Ectodermal cell (in vitro differentiated cells): ENCODE measurements around the gene RPS6KL1.

Source experiments
- H3K27ac ChIP-seq: 2 replicates; pipeline ENCODE4 v1.7.0; 2013; ENCODE audit warnings: mild to moderate bottlenecking, low read depth, low read length; ENCODE audit not compliant: insufficient read depth, poor library complexity, severe bottlenecking
- H3K27me3 ChIP-seq: 2 replicates; pipeline ENCODE4 v1.7.0; 2013; ENCODE audit warnings: mild to moderate bottlenecking, low read length; ENCODE audit not compliant: insufficient read depth, control insufficient read depth, poor library complexity, severe bottlenecking
- H3K36me3 ChIP-seq: one replicate; pipeline ENCODE4 v1.7.0; 2013; ENCODE audit warnings: low read length; ENCODE audit not compliant: control insufficient read depth, insufficient read depth
- H3K4me1 ChIP-seq: one replicate; pipeline ENCODE4 v1.7.0; 2013; ENCODE audit warnings: low read length; ENCODE audit not compliant: control insufficient read depth, insufficient read depth
- H3K4me3 ChIP-seq: 2 replicates; pipeline ENCODE4 v1.7.0; 2013; ENCODE audit warnings: low read depth, low read length, control low read depth; ENCODE audit not compliant: insufficient read depth
- H3K9me3 ChIP-seq: 2 replicates; pipeline ENCODE4 v1.7.0; 2013; ENCODE audit warnings: mild to moderate bottlenecking, low read length, moderate library complexity; ENCODE audit not compliant: control insufficient read depth
- WGBS, 2 experiments: methylation state at CpG; one replicate each; pipeline ENCODE4 v1.1.7; 2013; ENCODE audit warnings: missing lambda C conversion rate in 2 of 2; 5-methylcytosine and 5-hydroxymethylcytosine counted together

RPS6KL1 gene

DNA sequence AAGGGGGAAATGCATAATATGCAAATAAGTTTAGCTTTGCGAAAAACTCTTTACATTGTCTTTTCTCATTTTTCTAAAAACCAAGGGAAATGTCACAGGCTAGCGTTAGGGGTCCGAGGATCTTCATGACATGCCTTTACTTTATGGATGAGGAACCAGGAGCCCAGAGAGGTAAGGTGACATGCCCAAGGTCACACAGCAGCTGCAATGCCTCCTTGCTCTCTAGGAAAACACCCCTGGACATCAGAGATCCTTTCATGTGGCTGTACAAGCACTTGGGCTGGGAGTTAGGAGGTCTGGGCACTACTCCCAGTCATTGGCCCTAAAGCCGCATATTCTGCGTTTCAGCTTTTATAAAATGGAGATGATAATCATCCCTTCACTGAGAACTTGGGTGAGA, 47.9 kb downstream of the RPS6KL1 start:
- no peaks in the 10 kb centered on the region for H3K9me3 ChIP-seq
- H3K36me3 ChIP-seq: no peaks in the 10 kb centered on the region
- H3K27me3 ChIP-seq: no peaks in the 10 kb centered on the region
- whole genome bisulfite sequencing, 2 experiments: 94 to 96% methylated on average over 5 of the region's 5 CpGs
- no peak overlapping the region for H3K27ac ChIP-seq
- no peak overlapping the region for H3K4me3 ChIP-seq
- H3K4me1 ChIP-seq: no peaks in the 10 kb centered on the region

DNA sequence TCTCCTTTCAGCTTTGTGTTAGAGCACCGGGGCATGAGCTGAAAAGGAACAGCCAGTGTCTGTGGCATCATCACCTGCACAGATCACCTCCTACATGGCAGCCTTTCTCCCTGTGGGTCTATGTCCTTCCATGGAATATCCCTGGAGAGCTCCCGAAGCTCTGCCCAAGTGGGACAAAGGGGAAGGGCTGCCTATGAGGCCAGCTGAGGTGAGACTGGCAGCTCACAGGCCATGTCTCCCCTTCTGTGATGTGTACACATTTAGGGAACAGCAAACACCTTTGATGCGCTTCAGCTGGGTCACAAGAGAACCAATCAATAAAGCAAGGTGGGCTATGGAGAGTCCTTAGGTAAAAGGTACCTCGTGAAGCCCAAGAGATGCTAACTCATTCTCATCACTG, 51.2 kb downstream of the RPS6KL1 start:
- H3K27me3 ChIP-seq: no peaks in the 10 kb centered on the region
- no peaks in the 10 kb centered on the region for H3K4me1 ChIP-seq
- H3K36me3 ChIP-seq: no peaks in the 10 kb centered on the region
- no peaks in the 10 kb centered on the region for H3K9me3 ChIP-seq
- H3K27ac ChIP-seq: no peak overlapping the region
- WGBS, 2 experiments: 93 to 97% methylated on average over 4 of the region's 4 CpGs
- H3K4me3 ChIP-seq: no peak overlapping the region

DNA sequence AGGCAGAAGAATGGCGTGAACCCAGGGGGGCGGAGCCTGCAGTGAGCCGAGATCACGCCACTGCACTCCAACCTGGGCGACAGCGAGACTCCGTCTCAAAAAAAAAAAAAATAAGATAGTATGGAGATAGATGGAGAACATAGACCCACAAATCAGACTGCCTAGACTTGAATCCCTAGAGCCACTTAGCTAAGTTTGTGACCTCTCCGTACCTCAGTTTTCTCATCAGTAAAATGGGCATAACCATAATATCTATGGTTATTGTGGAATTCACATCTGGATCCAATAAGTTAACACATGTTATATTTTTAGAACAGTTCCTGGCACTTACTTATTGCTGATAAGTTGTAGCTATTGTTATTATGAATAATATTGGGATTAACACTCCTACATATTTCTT, 54.3 kb downstream of the RPS6KL1 start:
- no peaks in the 10 kb centered on the region for H3K9me3 ChIP-seq
- H3K36me3 ChIP-seq: no peaks in the 10 kb centered on the region
- no peaks in the 10 kb centered on the region for H3K27me3 ChIP-seq
- WGBS, 2 experiments: 86 to 93% methylated on average over 8 of the region's 8 CpGs
- H3K4me1 ChIP-seq: no peaks in the 10 kb centered on the region
- no peak overlapping the region for H3K27ac ChIP-seq
- H3K4me3 ChIP-seq: no peak overlapping the region

DNA sequence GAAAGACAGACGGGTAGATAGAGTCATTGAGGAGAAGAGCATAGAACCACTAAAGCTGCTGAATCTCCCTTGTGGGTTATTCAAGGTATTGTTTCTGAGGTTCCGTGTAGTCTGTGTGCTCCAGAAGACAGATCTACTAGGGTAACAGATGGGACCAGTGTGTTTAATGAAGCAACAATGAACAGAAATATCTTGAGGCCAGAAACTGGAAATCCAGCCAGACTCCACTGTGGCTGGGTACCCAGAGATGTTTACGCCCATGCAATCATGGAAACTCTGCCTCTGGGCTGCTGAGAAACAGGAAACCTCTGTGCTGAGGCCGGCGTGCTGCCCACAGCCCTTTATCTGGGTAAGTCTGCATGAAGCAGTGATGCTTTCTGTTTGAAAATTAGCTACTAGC, 55.4 kb downstream of the RPS6KL1 start:
- 80 to 83% methylated on average over 5 of the region's 5 CpGs for WGBS, 2 experiments
- Histone ChIP-seq H3K27me3 (no peaks in the 10 kb centered on the region), H3K9me3 (no peaks in the 10 kb centered on the region), H3K4me3 (no peak overlapping the region), H3K27ac (no peak overlapping the region), H3K4me1 (no peaks in the 10 kb centered on the region), H3K36me3 (no peaks in the 10 kb centered on the region)

DNA sequence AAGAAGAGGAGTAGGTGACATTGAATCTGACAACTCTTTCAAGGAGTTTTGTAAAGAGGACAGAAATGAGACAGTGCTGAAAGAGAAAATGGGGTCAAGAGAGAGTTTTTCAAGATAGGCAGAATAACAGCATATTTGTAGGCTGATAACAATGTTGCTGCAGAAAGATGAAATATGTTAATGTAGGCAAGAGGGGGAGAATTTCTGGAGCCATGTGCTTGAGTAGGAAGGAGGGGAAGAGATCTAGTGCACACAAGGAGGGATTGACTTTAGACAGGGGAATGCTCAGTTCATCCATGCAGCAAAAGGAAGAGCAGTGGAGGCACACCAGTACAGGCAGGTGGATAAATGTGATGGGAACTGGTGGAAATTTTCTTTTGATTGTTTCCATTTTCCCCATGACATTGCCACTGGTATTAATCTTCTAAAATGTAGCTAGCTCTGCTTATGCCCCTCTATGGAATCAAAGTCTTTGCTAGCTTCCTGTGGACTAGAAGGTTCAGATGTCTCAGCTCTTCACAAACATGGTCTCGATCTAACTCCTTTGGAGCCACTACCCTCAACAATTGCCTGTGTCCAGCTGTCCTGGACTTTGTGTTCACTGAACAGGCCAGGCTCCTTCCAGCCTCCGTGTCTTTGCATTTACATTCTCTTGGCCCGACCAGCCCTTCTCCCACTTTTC, 56.2 kb downstream of the RPS6KL1 start:
- Histone ChIP-seq H3K4me1 (no peaks in the 10 kb centered on the region), H3K9me3 (no peaks in the 10 kb centered on the region), H3K27ac (no peak overlapping the region), H3K4me3 (no peak overlapping the region), H3K27me3 (no peaks in the 10 kb centered on the region), H3K36me3 (no peaks in the 10 kb centered on the region)
- 90% methylated on average over 3 of the region's 3 CpGs for WGBS, 2 experiments

DNA sequence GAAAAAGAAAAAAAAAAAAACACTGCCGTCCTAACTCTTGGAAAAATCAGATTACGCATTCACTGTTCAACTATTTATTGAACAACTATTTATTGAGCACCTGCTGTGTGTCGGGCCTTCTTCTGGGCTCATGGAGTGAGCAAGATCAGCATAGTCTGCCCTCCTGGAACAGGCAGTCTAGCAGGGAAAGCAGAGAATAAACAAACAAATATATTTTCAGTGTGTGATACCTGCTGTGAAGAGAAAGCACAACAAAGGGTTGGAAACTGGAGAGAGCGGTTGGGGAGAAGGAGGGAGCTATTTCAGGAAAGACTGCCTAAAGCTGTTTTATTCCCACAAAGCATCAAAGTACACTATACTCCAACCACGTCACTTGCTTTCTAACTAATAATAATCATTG, 57.9 kb downstream of the RPS6KL1 start:
- no peaks in the 10 kb centered on the region for H3K4me1 ChIP-seq
- H3K27me3 ChIP-seq: no peaks in the 10 kb centered on the region
- 86 to 92% methylated on average over 5 of the region's 5 CpGs for WGBS, 2 experiments
- H3K9me3 ChIP-seq: no peaks in the 10 kb centered on the region
- no peaks in the 10 kb centered on the region for H3K36me3 ChIP-seq
- no peak overlapping the region for H3K27ac ChIP-seq
- no peak overlapping the region for H3K4me3 ChIP-seq

DNA sequence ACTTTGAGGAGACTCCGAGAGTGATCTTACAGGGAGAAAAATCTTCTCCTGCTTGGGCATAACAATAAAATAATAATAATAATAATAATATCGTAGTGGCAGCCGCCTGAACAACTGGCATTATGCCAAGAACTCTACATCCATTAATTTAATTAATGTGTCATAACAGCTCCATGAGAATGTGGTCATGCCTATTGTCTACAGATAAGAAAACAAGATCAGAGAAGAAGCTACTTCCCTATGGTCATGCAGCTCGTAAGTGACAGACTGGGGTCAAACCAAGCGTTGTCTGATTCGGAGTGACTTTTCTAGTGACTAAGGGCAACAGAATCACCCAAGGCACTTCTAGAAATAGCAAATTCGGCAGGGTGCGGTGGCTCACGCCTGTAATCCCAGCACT, 58.9 kb downstream of the RPS6KL1 start:
- H3K36me3 ChIP-seq: no peaks in the 10 kb centered on the region
- no peak overlapping the region for H3K4me3 ChIP-seq
- H3K27me3 ChIP-seq: no peaks in the 10 kb centered on the region
- no peak overlapping the region for H3K27ac ChIP-seq
- no peaks in the 10 kb centered on the region for H3K9me3 ChIP-seq
- H3K4me1 ChIP-seq: no peaks in the 10 kb centered on the region
- WGBS, 2 experiments: 91 to 95% methylated on average over 6 to 8 of the region's 9 CpGs

DNA sequence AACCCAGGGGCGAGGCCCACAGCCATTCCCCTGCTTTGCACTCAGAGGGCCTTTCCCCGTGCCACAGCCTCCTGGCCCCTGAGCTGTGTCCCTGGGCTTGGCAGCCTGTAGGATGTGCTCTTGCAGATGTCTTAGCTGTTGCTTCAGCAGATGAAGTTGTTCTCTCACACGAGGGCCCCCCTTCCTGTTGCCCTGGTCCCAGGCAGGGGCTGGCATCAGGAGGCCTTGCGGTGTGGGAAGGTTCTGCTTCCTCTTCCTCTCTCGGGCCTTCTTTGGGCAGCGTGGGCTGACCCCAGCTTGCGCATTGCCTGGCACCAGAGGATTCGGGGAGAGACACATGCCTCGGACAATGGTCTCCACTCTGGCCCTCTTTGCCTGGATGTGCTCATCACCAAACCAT, 59.8 kb downstream of the RPS6KL1 start:
- no peaks in the 10 kb centered on the region for H3K36me3 ChIP-seq
- WGBS, 2 experiments: 90 to 93% methylated on average over 9 of the region's 9 CpGs
- no peak overlapping the region for H3K4me3 ChIP-seq
- no peak overlapping the region for H3K27ac ChIP-seq
- no peaks in the 10 kb centered on the region for H3K9me3 ChIP-seq
- no peaks in the 10 kb centered on the region for H3K4me1 ChIP-seq
- H3K27me3 ChIP-seq: no peaks in the 10 kb centered on the region

DNA sequence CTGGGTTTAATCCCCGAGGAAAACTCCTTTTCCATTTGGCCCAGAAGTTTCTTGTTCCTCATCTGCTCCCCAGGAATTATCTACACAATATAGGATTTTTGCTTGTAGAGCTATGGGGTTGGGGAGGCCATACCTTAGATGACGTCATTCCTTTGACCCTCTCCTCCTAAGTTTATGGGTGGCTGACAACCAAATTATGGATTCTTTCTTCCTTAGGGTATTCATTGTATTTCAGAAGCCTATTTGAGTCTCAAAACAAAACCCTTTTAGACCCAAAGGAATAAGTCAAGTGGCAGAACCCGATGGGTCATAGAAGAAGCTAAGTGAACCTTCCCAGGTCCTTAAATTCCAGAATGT, 61.3 kb downstream of the RPS6KL1 start:
- H3K4me3 ChIP-seq: no peak overlapping the region
- no peak overlapping the region for H3K27ac ChIP-seq
- H3K27me3 ChIP-seq: no peaks in the 10 kb centered on the region
- 94 to 95% methylated on average over 2 to 3 of the region's 3 CpGs for WGBS, 2 experiments
- no peaks in the 10 kb centered on the region for H3K9me3 ChIP-seq
- no peaks in the 10 kb centered on the region for H3K36me3 ChIP-seq
- no peaks in the 10 kb centered on the region for H3K4me1 ChIP-seq

DNA sequence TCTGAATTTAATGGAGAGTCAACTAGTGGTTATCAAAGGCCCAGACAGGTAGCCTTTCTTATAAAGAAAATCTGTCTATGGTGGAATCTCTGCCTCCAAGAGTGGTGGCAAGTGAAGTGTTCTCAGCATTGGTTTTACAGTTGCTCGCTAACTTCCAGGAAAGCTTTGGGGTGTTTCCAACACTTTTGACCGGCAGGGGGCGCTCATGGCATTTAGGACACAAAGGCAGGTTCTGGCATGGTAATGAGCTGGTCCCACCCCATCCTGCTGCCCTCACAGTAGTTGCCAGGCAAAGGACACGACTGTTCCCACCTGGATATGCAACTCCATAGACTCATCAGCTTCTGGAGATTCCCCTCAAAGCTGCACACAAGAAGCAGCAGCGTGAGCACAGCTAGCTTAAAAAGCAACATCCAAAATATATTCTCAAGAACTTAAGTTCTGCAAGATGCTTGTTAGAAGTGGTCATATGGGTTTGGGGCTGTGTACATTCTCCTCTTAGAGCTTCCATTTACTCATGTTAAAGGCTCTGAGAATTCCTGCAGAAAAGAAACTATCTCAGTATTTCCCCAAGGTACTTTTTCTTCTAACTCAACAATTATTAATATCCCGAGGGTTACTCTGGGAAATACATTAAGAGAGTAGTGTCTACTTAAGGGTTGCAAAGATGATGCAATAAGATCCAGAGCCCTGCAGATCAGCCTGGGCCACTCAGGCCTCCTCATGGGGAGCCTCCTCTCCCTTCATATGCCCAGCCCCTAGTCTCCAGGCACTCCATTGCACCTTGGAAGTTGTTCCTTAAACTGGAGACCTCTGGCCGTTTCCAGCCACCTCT, 61.9 kb downstream of the RPS6KL1 start:
- Histone ChIP-seq H3K27ac (no peak overlapping the region), H3K36me3 (no peaks in the 10 kb centered on the region), H3K27me3 (no peaks in the 10 kb centered on the region), H3K4me3 (no peak overlapping the region), H3K9me3 (no peaks in the 10 kb centered on the region), H3K4me1 (no peaks in the 10 kb centered on the region)
- 23 to 30% methylated on average over 7 of the region's 7 CpGs for WGBS, 2 experiments
